HCT116 (cell line): ENCODE results near the gene GJD3. TPM values are rescaled to one million over a fixed set of nuclear protein-coding genes. Genes with fewer than 3 reads are reported as not detected.
"Not testable (repeated sequence)": the region's sequence is repeated elsewhere in the genome, so short reads cannot be mapped to it uniquely, and the experiment has no call there.

Experiments used
- ATAC-seq: fragments of 200-7000 bp; cut with Tn5 transposase; 2 replicates; pipeline ENCODE4 v1.9.1; 2020; ENCODE audit warnings: mild to moderate bottlenecking, moderate library complexity
- BruUV-seq: library from RNA; stranded (reverse); fragments of 400-500 nt; replicated peaks from 2 replicates; lab custom pipeline; 2021; lab: Mats Ljungman, UMichigan
- CTCF ChIA-PET: fragments of 300-600 bp; sonication (Branson Sonifier 250); formaldehyde crosslinking; loops from one replicate; lab custom pipeline; 2021; ENCODE audit warnings: antibody characterized with exemption; lab: Charles Lee
- POLR2A ChIA-PET: fragments of 300-600, 350-600 bp; sonication (Branson Sonifier 250); formaldehyde crosslinking; loops from one replicate; lab custom pipeline; 2021; ENCODE audit warnings: antibody characterized with exemption; lab: Charles Lee
- RAD21 ChIA-PET, 2 experiments: fragments of 300-600 bp; sonication (Branson Sonifier 250); formaldehyde crosslinking; loops; one replicate each; lab custom pipeline; 2023; ENCODE audit warnings: low total read pairs in 2 of 2; ENCODE audit not compliant: uncharacterized antibody in 2 of 2, unreplicated experiment in 2 of 2, low non-redundant PET in 1 of 2; lab: Charles Lee
- DNase-seq: peaks from one replicate; pipeline ENCODE4 v3.0.0-alpha.2; 2010; ENCODE audit warnings: low read depth, low spot score
- H2AFZ ChIP-seq: fragments of 200-600 bp; shearing (Covaris generic), sonication (generic); 2 replicates; pipeline ENCODE4 v1.6.1; 2017; ENCODE audit warnings: low read depth, mixed run types, mixed read lengths, antibody characterized with exemption, low read length; ENCODE audit not compliant: poor library complexity, severe bottlenecking
- H3K27ac ChIP-seq: 2 replicates; pipeline ENCODE4 v1.5.1; 2012; ENCODE audit warnings: low read depth, low read length
- H3K27me3 ChIP-seq: fragments of 200-600 bp; sonication (generic); 2 replicates; pipeline ENCODE4 v1.6.1; 2016; ENCODE audit warnings: mixed run types, low read length, mixed read lengths; ENCODE audit not compliant: insufficient read depth
- H3K36me3 ChIP-seq, 2 experiments: fragments of 200-500 bp in 1 of 2; fragments of 200-600 bp in 1 of 2; sonication (Bioruptor generic) in 1 of 2; sonication (generic) in 1 of 2; 2 replicates each; pipeline versions ENCODE4 v1.5.1 to v1.6.1; 2014 to 2016; ENCODE audit warnings: low read length in 2 of 2, inconsistent platforms in 1 of 2, mixed read lengths in 1 of 2, mixed run types in 1 of 2; ENCODE audit not compliant: insufficient read depth in 2 of 2, control insufficient read depth in 1 of 2
- H3K4me1 ChIP-seq, 2 experiments: fragments of 200-600 bp in 1 of 2; sonication (generic) in 1 of 2; 2 replicates each; pipeline versions ENCODE4 v1.5.1 to v1.6.1; 2012 to 2017; ENCODE audit warnings: low read length in 2 of 2, inconsistent platforms in 1 of 2, mild to moderate bottlenecking in 1 of 2, mixed read lengths in 1 of 2, mixed run types in 1 of 2, moderate library complexity in 1 of 2; ENCODE audit not compliant: insufficient read depth in 2 of 2, control insufficient read depth in 1 of 2
- H3K4me2 ChIP-seq: fragments of 200-600 bp; sonication (generic); 2 replicates; pipeline ENCODE4 v1.6.1; 2017; ENCODE audit warnings: mixed run types, low read length, mixed read lengths
- H3K4me3 ChIP-seq, 2 experiments: fragments of 200-600 bp in 1 of 2; sonication (generic) in 1 of 2; replicated peaks in 1 of 2; 2 replicates each; pipeline ENCODE4 v1.5.1; 2011 to 2016; ENCODE audit warnings: low read length in 2 of 2, control low read depth in 1 of 2, low read depth in 1 of 2, mild to moderate bottlenecking in 1 of 2, mixed read lengths in 1 of 2, mixed run types in 1 of 2
- H3K79me2 ChIP-seq: fragments of 200-600 bp; sonication (generic); 2 replicates; pipeline ENCODE4 v1.6.1; 2017; ENCODE audit warnings: mild to moderate bottlenecking, mixed run types, low read length, moderate library complexity, mixed read lengths; ENCODE audit not compliant: insufficient read depth
- H3K9ac ChIP-seq: fragments of 200-600 bp; sonication (generic); 2 replicates; pipeline ENCODE4 v1.6.1; 2016; ENCODE audit warnings: low read length, mixed read lengths
- H3K9me2 ChIP-seq: fragments of 200-600 bp; sonication (generic), shearing (Covaris generic); 2 replicates; pipeline ENCODE4 v1.6.1; 2017; ENCODE audit warnings: mixed run types, mild to moderate bottlenecking, moderate library complexity; ENCODE audit not compliant: insufficient read depth
- H3K9me3 ChIP-seq, 2 experiments: fragments of 200-500 bp in 1 of 2; fragments of 200-600 bp in 1 of 2; sonication (Bioruptor generic) in 1 of 2; sonication (generic) in 1 of 2; 2 replicates each; pipeline ENCODE4 v1.6.1; 2014 to 2017; ENCODE audit warnings: low read length in 2 of 2, mixed read lengths in 2 of 2, inconsistent platforms in 1 of 2, low read depth in 1 of 2, mild to moderate bottlenecking in 1 of 2, mixed run types in 1 of 2, moderate library complexity in 1 of 2; ENCODE audit not compliant: control insufficient read depth in 1 of 2, insufficient read depth in 1 of 2
- H4K20me1 ChIP-seq: fragments of 200-600 bp; sonication (generic), shearing (Covaris generic); 2 replicates; pipeline ENCODE4 v1.6.1; 2017; ENCODE audit warnings: mixed run types, mild to moderate bottlenecking, moderate library complexity; ENCODE audit not compliant: insufficient read depth
- ATF3 ChIP-seq: IDR thresholded peaks from 2 replicates; pipeline ENCODE4 v1.6.1; 2012
- CBX3 ChIP-seq: IDR thresholded peaks from 2 replicates; pipeline ENCODE4 v1.6.1; 2012; ENCODE audit warnings: low read depth
- FOSL1 ChIP-seq: IDR thresholded peaks from 2 replicates; pipeline ENCODE4 v1.6.1; 2012; ENCODE audit warnings: low read depth
- POLR2AphosphoS5 ChIP-seq: IDR thresholded peaks from 2 replicates; pipeline ENCODE4 v1.6.1; 2011; ENCODE audit warnings: mild to moderate bottlenecking, low read depth, low read length, moderate library complexity
- REST ChIP-seq: IDR thresholded peaks from 2 replicates; pipeline ENCODE4 v1.6.1; 2012; ENCODE audit warnings: low read depth
- TCF7L2 ChIP-seq: IDR thresholded peaks from 2 replicates; pipeline ENCODE4 v1.7.0; 2011; ENCODE audit warnings: borderline replicate concordance, inconsistent platforms; ENCODE audit not compliant: insufficient read depth, insufficient read length; ENCODE audit errors: extremely low read depth
- YY1 ChIP-seq: IDR thresholded peaks from 2 replicates; pipeline ENCODE4 v1.6.1; 2011; ENCODE audit warnings: low read length, low read depth, moderate library complexity, mild to moderate bottlenecking; ENCODE audit not compliant: insufficient replicate concordance; ENCODE audit errors: extremely low read depth
- ZBTB33 ChIP-seq: IDR thresholded peaks from 2 replicates; pipeline ENCODE4 v1.6.1; 2011; ENCODE audit warnings: mild to moderate bottlenecking, low read length, moderate library complexity; ENCODE audit not compliant: insufficient replicate concordance; ENCODE audit errors: extremely low read depth
- intact Hi-C: fragments of 100-400 bp; cut with micrococcal nuclease; formaldehyde crosslinking; loops from 2 replicates; pipeline ENCODE4 v1.10.0; 2022
- total RNA-seq: library from RNA; stranded (reverse); gene quantifications from one replicate; pipeline ENCODE4 v1.2.1, GENCODE V29; 2021; ENCODE audit not compliant: unreplicated experiment

Gene GJD3
- total RNA-seq, 1 experiment from 2014 or later, result not detected

- RAD21 ChIA-PET, result no interaction called here
- TF ChIP-seq POLR2AphosphoS5 (no peak), ATF3 (no peak), FOSL1 (no peak), TCF7L2 (no peak), YY1 (no peak), REST (no peak), ZBTB33 (no peak), CBX3 (no peak)
- TF ChIP-seq, all 23 proteins: peak for 0
- Histone ChIP-seq H3K9me3 (no peaks in the 10 kb centered on the region), H3K9ac (no peak overlapping the region), H3K36me3 (peaks cover 73 to 80% of the 10 kb centered on the region in 2 experiments), H3K4me2 (no peak overlapping the region), H4K20me1 (peaks cover 4% of the 10 kb centered on the region; the same call in 1 of the 2 replicates), H3K79me2 (peaks cover 81% of the 10 kb centered on the region), H2AFZ (no peak overlapping the region), H3K27me3 (no peaks in the 10 kb centered on the region), H3K27ac (no peak overlapping the region), H3K4me1 (no peaks in the 10 kb centered on the region), H3K4me3 (no peak overlapping the region), H3K9me2 (no peaks in the 10 kb centered on the region)
- no TSS peak for BruUV-seq
- no peak for ATAC-seq
- POLR2A ChIA-PET, result no interaction called here
- intact Hi-C loops, result no loop called here
- DNase-seq, result no peak
- CTCF ChIA-PET, result no interaction called here
Observed at GRCh38 chr17:40410082-40410481, 45.5 kb upstream of the GJD3 start.

- H3K4me2 ChIP-seq, H3K4me1 ChIP-seq, H3K27me3 ChIP-seq, BruUV-seq, H3K27ac ChIP-seq, intact Hi-C loops, H2AFZ ChIP-seq, DNase-seq, H3K9ac ChIP-seq, H3K9me2 ChIP-seq, H4K20me1 ChIP-seq, H3K4me3 ChIP-seq, ATAC-seq, H3K9me3 ChIP-seq, RAD21 ChIA-PET: not testable (repeated sequence)
- POLR2A ChIA-PET, result interaction anchor here (1.0 kb wide), 1 partner anchor 8 kb away, joined by 3 read pairs; the partner anchor contains the start of gene TOP2A
- Histone ChIP-seq H3K79me2 (peaks cover 79% of the 10 kb centered on the region), H3K36me3 (peaks cover 74 to 81% of the 10 kb centered on the region in 2 experiments)
- CTCF ChIA-PET, result interaction anchor here (0.6 kb wide), 1 partner anchor 39 kb away, joined by 3 read pairs; no protein-coding TSS in a partner anchor
Observed at GRCh38 chr17:40409540-40409939, 45.0 kb upstream of the GJD3 start.
